Activated CD4-positive, alpha-beta T cell treated with anti-CD3 and anti-CD28 coated beads for 4 hours (primary cell): ENCODE measurements around the gene FBXO42.

Source experiments
- DNase-seq, 2 donors: peaks; one replicate each; pipeline ENCODE4 v3.0.0-alpha.2; 2020

FBXO42 gene

DNA sequence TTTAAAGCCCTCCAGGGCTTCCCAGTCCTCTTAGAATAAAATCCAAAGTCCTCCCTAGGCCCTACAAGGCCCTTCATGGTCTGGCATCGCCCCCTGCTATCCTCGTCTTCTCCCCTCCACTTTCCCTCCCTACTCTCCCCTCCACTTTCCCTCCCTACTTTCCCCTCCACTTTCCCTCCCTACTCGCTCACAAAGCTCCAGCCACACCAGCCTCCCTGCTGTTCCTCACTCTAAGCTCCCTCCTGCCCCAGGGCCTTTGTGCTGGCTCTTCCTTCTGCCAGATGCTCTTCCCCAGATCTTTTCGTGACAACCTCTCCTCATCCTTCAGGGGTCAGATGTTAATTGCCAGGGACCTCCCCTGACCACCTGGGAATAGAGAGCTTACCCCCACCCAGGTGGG is 152.6 kb downstream of the FBXO42 start:
- DNase-seq = no peak

GRCh38 chr1:16199157-16199501 is 153.2 kb downstream of the FBXO42 start:
- DNase-seq = no peak

DNA sequence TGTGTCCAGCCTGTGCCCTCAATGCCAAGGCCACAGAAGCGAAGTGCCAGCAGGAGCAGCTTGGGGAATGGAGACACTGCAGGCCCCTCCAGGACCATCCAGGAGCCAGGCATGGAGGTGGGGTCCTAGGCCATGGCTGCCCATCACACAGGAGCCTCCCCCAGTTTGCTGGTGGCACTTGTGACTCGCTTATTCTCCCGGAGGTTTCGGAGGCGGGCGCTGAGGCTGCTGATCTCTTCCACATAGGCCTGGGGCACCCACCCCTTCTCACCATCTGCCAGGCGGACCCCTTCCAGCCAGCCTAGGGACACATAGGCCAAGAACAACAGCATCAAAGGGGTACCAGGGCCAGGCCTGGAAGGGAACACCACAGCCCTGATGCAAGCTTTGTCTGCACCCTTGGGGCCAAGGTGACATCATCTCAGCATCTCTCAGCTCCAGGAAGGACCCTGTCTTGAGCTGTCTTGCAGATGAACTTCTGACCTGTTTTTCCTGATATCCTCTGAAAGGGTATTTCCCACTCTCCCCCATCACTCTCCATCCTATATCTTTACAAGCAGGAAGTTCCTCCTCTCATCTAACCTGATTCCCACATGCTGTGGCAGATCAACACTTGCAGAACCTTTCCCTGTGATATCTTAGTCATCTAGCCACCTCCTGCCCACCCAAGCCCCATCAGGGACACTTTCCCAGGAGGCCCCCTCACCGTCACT is 153.7 kb downstream of the FBXO42 start:
- no peak for DNase-seq

DNA sequence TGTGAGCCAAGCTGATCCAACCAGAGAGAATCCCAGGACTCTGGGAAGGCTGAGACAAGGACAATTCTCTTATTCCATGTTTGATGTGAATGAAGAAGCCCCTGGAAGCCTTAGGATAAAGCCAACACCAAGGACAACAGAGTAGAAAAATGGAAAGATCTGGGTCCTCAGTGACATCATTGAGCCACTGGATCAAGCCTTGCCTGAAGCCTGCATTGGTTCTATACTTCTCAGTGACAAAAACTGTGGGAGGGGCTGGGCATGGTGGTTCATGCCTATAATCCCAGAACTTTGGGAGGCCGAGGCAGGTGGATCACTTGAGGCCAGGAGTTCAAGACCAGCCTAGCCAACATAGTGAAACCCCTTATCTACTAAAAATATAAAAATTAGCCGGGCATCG is 155.4 kb downstream of the FBXO42 start:
- DNase-seq = no peak
